Measurements from ENCODE around the gene ATXN7L3.

- TF ChIP-seq EZH2 (IDR thresholded peaks at IDR 0.05; ENCODE audit: borderline replicate concordance, low read depth, low read length, poor library complexity, severe bottlenecking) (no peak), CTCF (conservative IDR thresholded peaks at IDR 0.05; ENCODE audit: low read depth, low read length) (no peak)
Observed at GRCh38 chr17:44220213-44221083, 20.8 kb upstream of the ATXN7L3 start.
